H9 (cell line): ENCODE measurements around the gene TSC22D4. TPM values are rescaled to one million over a fixed set of nuclear protein-coding genes. Genes with fewer than 3 reads are reported as not detected.

ENCODE experiments used
- DNase-seq: peaks from one replicate; pipeline ENCODE4 v3.0.0-alpha.2; 2017
- H2AFZ ChIP-seq: one replicate; pipeline ENCODE4 v1.6.1; 2013; ENCODE audit warnings: mild to moderate bottlenecking, low read length, control low read depth, moderate library complexity
- H2AK5ac ChIP-seq: 2 replicates; pipeline ENCODE4 v1.6.1; 2013; ENCODE audit warnings: low read length, control low read depth, mixed read lengths; ENCODE audit not compliant: insufficient read length
- H2BK120ac ChIP-seq: one replicate; pipeline ENCODE4 v1.6.1; 2013; ENCODE audit warnings: low read depth, mild to moderate bottlenecking, low read length, control low read depth, inconsistent platforms; ENCODE audit not compliant: poor library complexity, severe bottlenecking
- H2BK12ac ChIP-seq: 2 replicates; pipeline ENCODE4 v1.6.1; 2013; ENCODE audit warnings: low read length, control low read depth, mixed read lengths, low read depth; ENCODE audit not compliant: insufficient read length
- H2BK15ac ChIP-seq: 2 replicates; pipeline ENCODE4 v1.6.1; 2013; ENCODE audit warnings: low read depth, low read length, control low read depth
- H2BK20ac ChIP-seq: one replicate; pipeline ENCODE4 v1.6.1; 2013; ENCODE audit warnings: low read depth, mild to moderate bottlenecking, low read length, control low read depth, inconsistent platforms; ENCODE audit not compliant: poor library complexity, severe bottlenecking
- H2BK5ac ChIP-seq: 2 replicates; pipeline ENCODE4 v1.6.1; 2013; ENCODE audit warnings: low read length, control low read depth, mixed read lengths; ENCODE audit not compliant: insufficient read length
- H3K14ac ChIP-seq: 2 replicates; pipeline ENCODE4 v1.6.1; 2013; ENCODE audit warnings: low read length, control low read depth; ENCODE audit not compliant: insufficient read depth
- H3K18ac ChIP-seq: 2 replicates; pipeline ENCODE4 v1.6.1; 2013; ENCODE audit warnings: low read depth, mild to moderate bottlenecking, mixed read lengths, low read length, control low read depth; ENCODE audit not compliant: insufficient read length
- H3K23ac ChIP-seq: 2 replicates; pipeline ENCODE4 v1.6.1; 2013; ENCODE audit warnings: low read length, control low read depth, mixed read lengths, low read depth; ENCODE audit not compliant: insufficient read length
- H3K23me2 ChIP-seq: 2 replicates; pipeline ENCODE4 v1.6.1; 2013; ENCODE audit warnings: low read depth, mild to moderate bottlenecking, mixed read lengths, low read length, control low read depth; ENCODE audit not compliant: insufficient read length, poor library complexity, severe bottlenecking
- H3K27ac ChIP-seq: 2 replicates; pipeline ENCODE4 v1.5.1; 2013; ENCODE audit warnings: low read length, control low read depth, mixed read lengths, low read depth; ENCODE audit not compliant: insufficient read length
- H3K27me3 ChIP-seq: 2 replicates; pipeline ENCODE4 v1.6.1; 2013; ENCODE audit warnings: low read length, control low read depth, inconsistent platforms; ENCODE audit not compliant: insufficient read depth
- H3K4ac ChIP-seq: 2 replicates; pipeline ENCODE4 v1.6.1; 2013; ENCODE audit warnings: low read depth, mild to moderate bottlenecking, control low read depth, inconsistent platforms, low read length, moderate library complexity
- H3K4me1 ChIP-seq: 2 replicates; pipeline ENCODE4 v1.6.1; 2013; ENCODE audit warnings: low read length, control low read depth, inconsistent platforms; ENCODE audit not compliant: insufficient read depth
- H3K4me2 ChIP-seq: 2 replicates; pipeline ENCODE4 v1.6.1; 2013; ENCODE audit warnings: low read length, control low read depth, mixed read lengths; ENCODE audit not compliant: insufficient read length, insufficient read depth
- H3K56ac ChIP-seq: 2 replicates; pipeline ENCODE4 v1.6.1; 2013; ENCODE audit warnings: low read depth, mild to moderate bottlenecking, mixed read lengths, low read length, control low read depth; ENCODE audit not compliant: insufficient read length
- H3K79me1 ChIP-seq: 2 replicates; pipeline ENCODE4 v1.6.1; 2013; ENCODE audit warnings: low read depth, mild to moderate bottlenecking, moderate library complexity, low read length, control low read depth, inconsistent platforms; ENCODE audit not compliant: insufficient read depth, poor library complexity, severe bottlenecking
- H3K79me2 ChIP-seq: 2 replicates; pipeline ENCODE4 v1.6.1; 2013; ENCODE audit warnings: low read length, control low read depth, inconsistent platforms; ENCODE audit not compliant: insufficient read depth
- H3K9ac ChIP-seq: 2 replicates; pipeline ENCODE4 v1.6.1; 2013; ENCODE audit warnings: low read length, control low read depth, mixed read lengths; ENCODE audit not compliant: insufficient read length; ENCODE audit errors: extremely low read depth
- H3K9me3 ChIP-seq: one replicate; pipeline ENCODE4 v1.6.1; 2013; ENCODE audit warnings: low read depth, low read length, inconsistent platforms; ENCODE audit not compliant: control insufficient read depth
- H3T11ph ChIP-seq: one replicate; pipeline ENCODE4 v1.6.1; 2013; ENCODE audit warnings: mild to moderate bottlenecking, low read length, control low read depth, inconsistent platforms
- H4K20me1 ChIP-seq: one replicate; pipeline ENCODE4 v1.6.1; 2013; ENCODE audit not compliant: control insufficient read depth, insufficient read length, insufficient read depth
- H4K5ac ChIP-seq: 2 replicates; pipeline ENCODE4 v1.6.1; 2013; ENCODE audit warnings: low read depth, mild to moderate bottlenecking, mixed read lengths, low read length, control low read depth; ENCODE audit not compliant: insufficient read length
- H4K8ac ChIP-seq: replicated peaks from 2 replicates; pipeline ENCODE4 v1.6.1; 2013; ENCODE audit warnings: low read length, control low read depth, mixed read lengths, low read depth; ENCODE audit not compliant: insufficient read length
- H4K91ac ChIP-seq: 2 replicates; pipeline ENCODE4 v1.6.1; 2013; ENCODE audit warnings: low read depth, mild to moderate bottlenecking, moderate library complexity, mixed read lengths, low read length, control low read depth; ENCODE audit not compliant: insufficient read length
- H3K27ac Mint-ChIP-seq, 3 experiments: 2 replicates in 2 of 3; 3 replicates in 1 of 3; pipeline ENCODE4 v1.8.0; 2020 to 2021; ENCODE audit warnings: mixed read lengths in 3 of 3, mild to moderate bottlenecking in 1 of 3, moderate library complexity in 1 of 3
- H3K27me3 Mint-ChIP-seq: 2 replicates; pipeline ENCODE4 v1.8.0; 2021; ENCODE audit warnings: low read depth, mild to moderate bottlenecking, moderate library complexity, mixed read lengths
- H3K36me3 Mint-ChIP-seq, 3 experiments: 2 replicates in 2 of 3; 3 replicates in 1 of 3; pipeline ENCODE4 v1.8.0; 2020 to 2021; ENCODE audit warnings: low read depth in 3 of 3, mixed read lengths in 3 of 3; ENCODE audit not compliant: insufficient read depth in 1 of 3
- H3K4me1 Mint-ChIP-seq, 2 experiments: 2 replicates each; pipeline ENCODE4 v1.8.0; 2020; ENCODE audit warnings: mixed read lengths in 2 of 2
- H3K4me3 Mint-ChIP-seq, 2 experiments: 2 replicates in 1 of 2; 3 replicates in 1 of 2; pipeline ENCODE4 v1.8.0; 2020 to 2021; ENCODE audit warnings: mild to moderate bottlenecking in 2 of 2, mixed read lengths in 2 of 2, moderate library complexity in 1 of 2
- H3K9me3 Mint-ChIP-seq, 2 experiments: 2 replicates in 1 of 2; 3 replicates in 1 of 2; pipeline ENCODE4 v1.8.0; 2020; ENCODE audit warnings: mild to moderate bottlenecking in 2 of 2, mixed read lengths in 2 of 2, moderate library complexity in 1 of 2
- WGBS: extraction: QIAGEN DNeasy Blood & Tissue Kit; methylation state at CpG from one replicate; pipeline ENCODE4 v1.1.7; 2013; ENCODE audit warnings: missing lambda C conversion rate, low lambda C conversion rate, mixed read lengths; ENCODE audit not compliant: insufficient read length; ENCODE audit errors: extremely low coverage; 5-methylcytosine and 5-hydroxymethylcytosine counted together
- total RNA-seq: library from RNA; stranded (reverse); gene quantifications from 2 replicates; pipeline ENCODE4 v1.2.1, GENCODE V29; 2021
- TF ChIP-seq, protein P1 (sequence below): fragments of 200-600 bp; sonication (generic); conservative IDR thresholded peaks from 3 replicates; pipeline ENCODE4 v1.8.0; 2021; ENCODE audit warnings: antibody characterized with exemption, mild to moderate bottlenecking

TSC22D4 gene
- total RNA-seq, 1 experiment from 2014 or later: 17.5 TPM

DNA sequence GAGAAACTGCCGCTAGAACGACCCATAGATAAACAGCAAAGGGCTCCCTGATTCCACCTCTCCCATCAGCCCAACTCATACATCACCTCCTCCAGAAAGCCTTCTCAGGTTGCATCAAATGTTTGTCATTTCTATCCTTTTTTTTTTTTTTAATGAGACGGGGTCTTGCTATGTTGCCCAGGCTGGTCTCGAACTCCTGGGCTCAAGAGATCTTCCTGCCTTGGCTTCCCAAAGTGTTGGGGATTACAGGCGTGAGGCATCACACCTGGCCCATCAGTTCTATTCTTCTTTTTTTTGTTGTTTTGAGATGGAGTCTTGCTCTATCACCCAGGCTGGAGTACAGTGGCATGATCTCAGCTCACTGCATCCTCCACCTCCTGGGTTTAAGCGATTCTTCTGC, 22.0 kb downstream of the TSC22D4 start:
- H3K79me2 ChIP-seq: no peaks in the 10 kb centered on the region
- Mint-ChIP-seq H3K27ac (no peak overlapping the region), H3K9me3 (no peaks in the 10 kb centered on the region; a peak in 1 of 5 replicates), H3K36me3 (no peaks in the 10 kb centered on the region; a peak in 1 of 7 replicates), H3K4me3 (no peak overlapping the region), H3K27me3 (peaks cover 3% of the 10 kb centered on the region; the same call in 1 of the 2 replicates), H3K4me1 (peaks cover 7 to 13% of the 10 kb centered on the region in 2 experiments)
- H4K91ac ChIP-seq: no peak overlapping the region
- no peak overlapping the region for H3T11ph ChIP-seq
- no peak overlapping the region for H2BK20ac ChIP-seq
- no peak overlapping the region for H2BK15ac ChIP-seq
- WGBS: no CpG with 5 or more reads among the region's 6 CpGs
- no peak for DNase-seq
- H3K4ac ChIP-seq: no peak overlapping the region
- H4K8ac ChIP-seq: no peak overlapping the region
- H3K23me2 ChIP-seq: no peaks in the 10 kb centered on the region
- H2BK12ac ChIP-seq: no peak overlapping the region
- H2AK5ac ChIP-seq: no peak overlapping the region
- H3K4me1 ChIP-seq: no peaks in the 10 kb centered on the region
- no peak overlapping the region for H2BK5ac ChIP-seq
- no peaks in the 10 kb centered on the region for H4K20me1 ChIP-seq
- H4K5ac ChIP-seq: no peak overlapping the region
- H2BK120ac ChIP-seq: no peak overlapping the region
- H3K79me1 ChIP-seq: no peaks in the 10 kb centered on the region
- no peak overlapping the region for H3K23ac ChIP-seq
- no peaks in the 10 kb centered on the region for H3K9me3 ChIP-seq
- no peak overlapping the region for H3K14ac ChIP-seq
- no peak overlapping the region for H3K4me2 ChIP-seq
- H3K18ac ChIP-seq: no peak overlapping the region
- no peak overlapping the region for H3K56ac ChIP-seq
- no peaks in the 10 kb centered on the region for H3K27me3 ChIP-seq
- no peak overlapping the region for H3K27ac ChIP-seq
- H3K9ac ChIP-seq: no peak overlapping the region
- no peak overlapping the region for H2AFZ ChIP-seq
- TF ChIP-seq, protein P1, sequence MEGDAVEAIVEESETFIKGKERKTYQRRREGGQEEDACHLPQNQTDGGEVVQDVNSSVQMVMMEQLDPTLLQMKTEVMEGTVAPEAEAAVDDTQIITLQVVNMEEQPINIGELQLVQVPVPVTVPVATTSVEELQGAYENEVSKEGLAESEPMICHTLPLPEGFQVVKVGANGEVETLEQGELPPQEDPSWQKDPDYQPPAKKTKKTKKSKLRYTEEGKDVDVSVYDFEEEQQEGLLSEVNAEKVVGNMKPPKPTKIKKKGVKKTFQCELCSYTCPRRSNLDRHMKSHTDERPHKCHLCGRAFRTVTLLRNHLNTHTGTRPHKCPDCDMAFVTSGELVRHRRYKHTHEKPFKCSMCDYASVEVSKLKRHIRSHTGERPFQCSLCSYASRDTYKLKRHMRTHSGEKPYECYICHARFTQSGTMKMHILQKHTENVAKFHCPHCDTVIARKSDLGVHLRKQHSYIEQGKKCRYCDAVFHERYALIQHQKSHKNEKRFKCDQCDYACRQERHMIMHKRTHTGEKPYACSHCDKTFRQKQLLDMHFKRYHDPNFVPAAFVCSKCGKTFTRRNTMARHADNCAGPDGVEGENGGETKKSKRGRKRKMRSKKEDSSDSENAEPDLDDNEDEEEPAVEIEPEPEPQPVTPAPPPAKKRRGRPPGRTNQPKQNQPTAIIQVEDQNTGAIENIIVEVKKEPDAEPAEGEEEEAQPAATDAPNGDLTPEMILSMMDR: no peak
